Measurements from ENCODE around the gene PAX7.
"Not testable (repeated sequence)": the region's sequence is repeated elsewhere in the genome, so short reads cannot be mapped to it uniquely, and the experiment has no call there.

PAX7 gene

DNA sequence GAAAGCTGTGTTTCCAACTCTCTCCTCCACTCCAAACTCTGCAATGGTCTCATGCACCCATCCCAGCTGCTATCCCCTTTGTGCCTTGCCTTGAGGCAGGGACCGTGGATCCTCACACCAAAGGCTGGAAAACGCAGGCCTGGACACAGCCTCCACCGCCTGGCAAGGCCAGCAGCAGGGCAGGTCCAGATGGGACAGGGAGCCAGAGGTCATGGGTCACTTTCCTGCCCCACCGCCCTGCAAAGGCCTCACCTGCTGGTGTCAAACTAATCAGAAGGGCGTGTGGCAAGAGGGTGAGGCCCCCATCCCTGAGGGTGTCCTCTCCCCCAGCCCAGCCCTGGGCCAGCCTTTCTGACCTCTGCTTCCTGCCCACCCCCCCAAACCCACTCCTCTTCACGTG lies 106.3 kb downstream of the PAX7 start:
- DNase-seq: no peak
- TF ChIP-seq GATA1 (IDR thresholded peaks at IDR 0.05; ENCODE audit: low read depth, low read length) (no peak), POLR2A (IDR thresholded peaks at IDR 0.05; ENCODE audit: low read length) (no peak)

DNA sequence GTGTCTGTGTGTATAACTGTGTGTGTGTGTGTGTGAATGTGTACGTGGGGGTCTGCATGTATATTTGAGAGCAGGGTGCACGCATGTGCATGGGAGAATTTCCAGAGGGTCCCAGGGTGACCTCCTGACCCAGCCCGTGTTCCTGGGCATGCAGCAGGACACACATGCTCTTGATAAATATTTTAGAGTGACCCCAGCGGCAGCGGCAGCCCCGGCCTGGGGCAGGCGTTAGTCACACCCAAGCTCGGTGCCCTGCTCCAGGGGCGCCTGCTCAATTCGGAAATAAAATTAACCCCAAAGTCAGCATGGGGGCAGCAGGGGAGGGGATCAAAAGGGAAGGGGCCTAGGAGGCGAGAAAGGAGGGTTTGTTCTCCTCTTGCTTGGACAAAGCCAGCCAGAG lies 107.5 kb downstream of the PAX7 start:
- DNase-seq: no peak
- no peak for TF ChIP-seq POLR2A (IDR thresholded peaks at IDR 0.05; ENCODE audit: low read length)
- TF ChIP-seq GATA1 (IDR thresholded peaks at IDR 0.05; ENCODE audit: low read depth, low read length): no peak

- DNase-seq: no peak
- no peak for TF ChIP-seq GATA1 (IDR thresholded peaks at IDR 0.05; ENCODE audit: low read depth, low read length)
- TF ChIP-seq POLR2A (IDR thresholded peaks at IDR 0.05; ENCODE audit: low read length): no peak
Measured at GRCh38 chr1:18738617-18739016, 108.0 kb downstream of the PAX7 start.

GRCh38 chr1:18739408-18739807 lies 108.8 kb downstream of the PAX7 start:
- no peak for DNase-seq

GRCh38 chr1:18739897-18740296 lies 109.3 kb downstream of the PAX7 start:
- DNase-seq: no peak
- TF ChIP-seq GATA1 (IDR thresholded peaks at IDR 0.05; ENCODE audit: low read depth, low read length) (no peak), POLR2A (IDR thresholded peaks at IDR 0.05; ENCODE audit: low read length) (no peak)

More at GRCh38 chr1:18739408-18739807, 108.8 kb downstream of the PAX7 start:
- TF ChIP-seq GATA1 (IDR thresholded peaks at IDR 0.05; ENCODE audit: low read depth, low read length): no peak
- no peak for TF ChIP-seq POLR2A (IDR thresholded peaks at IDR 0.05; ENCODE audit: low read length)

DNA sequence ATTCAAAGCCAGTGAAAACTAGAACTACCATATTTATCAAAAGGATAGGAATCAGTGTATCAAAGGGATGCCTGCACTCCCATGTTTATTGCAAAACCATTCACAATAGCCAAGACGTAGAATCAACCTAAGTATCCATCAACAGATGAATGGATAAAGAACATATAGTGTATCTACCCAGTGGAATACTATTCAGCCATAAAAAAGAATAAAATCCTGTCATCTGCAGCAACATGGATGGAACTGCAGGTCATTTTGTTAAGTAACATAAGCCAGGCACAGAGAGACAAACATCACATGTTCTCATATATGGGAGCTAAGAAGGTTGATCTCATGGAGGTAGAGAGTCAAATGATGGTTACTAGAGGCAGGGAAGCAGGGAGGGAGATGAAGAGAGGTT lies 110.0 kb downstream of the PAX7 start:
- no peak for DNase-seq
- no peak for TF ChIP-seq GATA1 (IDR thresholded peaks at IDR 0.05; ENCODE audit: low read depth, low read length)
- no peak for TF ChIP-seq POLR2A (IDR thresholded peaks at IDR 0.05; ENCODE audit: low read length)

- TF ChIP-seq GATA1 (IDR thresholded peaks at IDR 0.05; ENCODE audit: low read depth, low read length) (no peak), POLR2A (IDR thresholded peaks at IDR 0.05; ENCODE audit: low read length) (no peak)
- DNase-seq: no peak
Measured at GRCh38 chr1:18743233-18743632, 112.6 kb downstream of the PAX7 start.

DNA sequence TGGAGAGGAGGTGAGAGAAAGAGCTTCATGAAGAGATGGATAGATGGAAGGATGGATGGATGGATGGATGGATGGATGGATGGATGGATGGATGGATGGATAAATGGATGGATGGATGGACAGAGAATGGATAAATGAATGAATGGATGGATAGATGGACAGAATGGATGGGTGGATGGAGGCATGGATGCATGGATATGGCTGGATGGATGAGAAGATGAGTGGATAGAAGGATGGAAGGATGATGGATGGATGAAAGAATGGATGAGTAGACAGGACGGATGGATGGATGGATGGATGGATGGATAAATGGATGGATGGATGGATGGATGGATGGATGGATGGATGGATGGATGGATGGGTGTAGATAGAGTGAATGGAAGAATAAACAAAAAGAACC lies 113.7 kb downstream of the PAX7 start:
- not testable (repeated sequence) for DNase-seq

- DNase-seq: no peak
- no peak for TF ChIP-seq POLR2A (IDR thresholded peaks at IDR 0.05; ENCODE audit: low read length)
- no peak for TF ChIP-seq GATA1 (IDR thresholded peaks at IDR 0.05; ENCODE audit: low read depth, low read length)
Measured at GRCh38 chr1:18746981-18747380, 116.3 kb downstream of the PAX7 start.

- DNase-seq: no peak
- no peak for TF ChIP-seq GATA1 (IDR thresholded peaks at IDR 0.05; ENCODE audit: low read depth, low read length)
- no peak for TF ChIP-seq POLR2A (IDR thresholded peaks at IDR 0.05; ENCODE audit: low read length)
Measured at GRCh38 chr1:18747671-18748070, 117.0 kb downstream of the PAX7 start.

DNA sequence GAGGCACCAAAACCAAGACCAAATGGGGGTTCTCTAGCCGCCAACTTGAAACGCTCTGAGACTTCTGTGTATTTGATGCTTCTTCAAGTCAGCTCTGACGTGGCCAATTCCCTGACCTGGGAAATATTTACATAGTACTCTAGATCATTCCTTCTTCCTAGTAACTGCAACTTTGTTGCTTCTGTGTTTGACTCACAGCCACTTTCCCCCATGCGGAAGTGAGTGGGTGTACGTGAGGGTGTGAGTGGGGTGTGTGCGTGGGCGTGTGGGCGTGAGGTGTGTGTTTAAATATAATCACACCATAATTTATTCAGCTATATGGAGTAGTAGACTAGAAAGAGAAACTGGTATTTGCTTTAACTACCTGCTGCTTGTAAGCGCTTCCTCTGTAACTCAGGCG lies 117.8 kb downstream of the PAX7 start:
- no peak for TF ChIP-seq POLR2A (IDR thresholded peaks at IDR 0.05; ENCODE audit: low read length)
- no peak for TF ChIP-seq GATA1 (IDR thresholded peaks at IDR 0.05; ENCODE audit: low read depth, low read length)
- no peak for DNase-seq

GRCh38 chr1:18749569-18749968 lies 118.9 kb downstream of the PAX7 start:
- TF ChIP-seq GATA1 (IDR thresholded peaks at IDR 0.05; ENCODE audit: low read depth, low read length): no peak
- TF ChIP-seq POLR2A (IDR thresholded peaks at IDR 0.05; ENCODE audit: low read length): no peak
- DNase-seq: no peak

DNA sequence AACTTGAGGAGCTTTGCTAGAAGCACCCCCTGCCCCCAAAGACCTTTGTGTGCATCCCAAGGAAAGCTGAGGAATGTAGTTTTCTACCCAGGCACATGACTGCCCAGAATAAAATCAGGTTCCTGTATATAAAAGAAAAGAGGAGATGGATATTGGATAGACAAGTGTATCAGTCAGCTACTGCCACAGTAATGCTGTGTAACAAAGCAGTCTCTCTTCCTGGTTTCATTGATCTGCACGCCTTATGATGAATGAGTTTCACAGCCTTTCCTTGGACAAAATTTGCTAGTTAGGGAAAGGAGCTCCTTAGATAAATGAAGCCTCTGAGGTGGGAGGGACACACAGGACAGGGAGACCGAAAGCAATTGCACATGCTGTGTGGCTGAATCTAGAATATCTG lies 120.0 kb downstream of the PAX7 start:
- TF ChIP-seq POLR2A (IDR thresholded peaks at IDR 0.05; ENCODE audit: low read length) (no peak), GATA1 (IDR thresholded peaks at IDR 0.05; ENCODE audit: low read depth, low read length) (no peak)
- DNase-seq: no peak

DNA sequence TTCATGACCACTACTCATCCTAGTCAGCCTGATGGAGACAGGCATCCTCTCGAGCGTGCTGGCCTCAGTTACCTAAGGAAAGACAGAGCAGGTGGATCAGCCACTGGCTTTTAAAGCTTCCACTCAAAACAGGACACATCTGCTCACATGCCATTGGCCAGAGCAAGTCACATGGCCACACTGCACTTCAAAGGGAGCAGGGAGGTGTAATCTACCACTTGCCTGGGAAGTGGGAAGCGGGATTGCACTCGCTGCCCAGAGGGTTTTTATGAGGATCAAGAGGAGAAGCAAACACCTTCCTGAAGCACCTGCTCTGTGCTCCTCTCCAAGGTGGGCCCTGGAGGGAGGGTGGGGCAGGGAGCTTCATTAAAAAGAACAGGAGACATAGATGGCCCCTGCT lies 120.8 kb downstream of the PAX7 start:
- DNase-seq: no peak
- TF ChIP-seq GATA1 (IDR thresholded peaks at IDR 0.05; ENCODE audit: low read depth, low read length): no peak
- TF ChIP-seq POLR2A (IDR thresholded peaks at IDR 0.05; ENCODE audit: low read length): no peak

GRCh38 chr1:18752409-18752808 lies 121.8 kb downstream of the PAX7 start:
- TF ChIP-seq POLR2A (IDR thresholded peaks at IDR 0.05; ENCODE audit: low read length): no peak
- TF ChIP-seq GATA1 (IDR thresholded peaks at IDR 0.05; ENCODE audit: low read depth, low read length): no peak

DNA sequence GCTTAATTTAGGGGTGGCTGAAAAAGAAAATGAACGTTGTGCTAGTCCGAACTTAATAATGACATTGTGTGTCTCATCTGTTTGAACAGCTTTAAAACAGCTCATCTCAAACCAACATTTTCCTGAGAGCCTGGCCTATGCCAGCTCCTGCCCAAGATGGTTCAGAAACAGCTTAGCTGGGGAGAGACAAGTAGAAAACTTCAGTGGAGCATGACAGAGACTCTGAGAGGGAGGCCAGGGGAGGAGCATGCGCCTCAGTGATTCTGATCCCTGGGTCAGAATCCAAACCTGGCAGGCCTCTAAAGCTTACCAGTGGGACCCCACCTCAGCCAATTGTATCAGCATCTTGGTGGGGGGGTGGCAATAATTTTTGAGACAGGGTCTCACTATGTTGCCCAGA lies 129.5 kb downstream of the PAX7 start:
- no peak for TF ChIP-seq POLR2A (IDR thresholded peaks at IDR 0.05; ENCODE audit: low read length)
- no peak for TF ChIP-seq GATA1 (IDR thresholded peaks at IDR 0.05; ENCODE audit: low read depth, low read length)
- no peak for DNase-seq

More at GRCh38 chr1:18752409-18752808, 121.8 kb downstream of the PAX7 start:
- DNase-seq: no peak

Data from erythroblast (primary cell).